Choroid plexus epithelial cell (primary cell): Measurements from ENCODE around the gene NOP9.

ENCODE experiments used
- DNase-seq: peaks from one replicate; pipeline ENCODE4 v3.0.0-alpha.2; 2010; ENCODE audit warnings: low read depth
- H3K4me3 ChIP-seq: 2 replicates; pipeline ENCODE4 v1.5.1; 2011; ENCODE audit warnings: low read depth, mild to moderate bottlenecking, control low read depth, low read length, moderate library complexity
- TF ChIP-seq, protein P1 (sequence below): conservative IDR thresholded peaks from 2 replicates; pipeline ENCODE4 v1.5.1; 2011; ENCODE audit warnings: low read depth, mild to moderate bottlenecking, control low read depth, inconsistent platforms, low read length, moderate library complexity

The NOP9 gene

DNA sequence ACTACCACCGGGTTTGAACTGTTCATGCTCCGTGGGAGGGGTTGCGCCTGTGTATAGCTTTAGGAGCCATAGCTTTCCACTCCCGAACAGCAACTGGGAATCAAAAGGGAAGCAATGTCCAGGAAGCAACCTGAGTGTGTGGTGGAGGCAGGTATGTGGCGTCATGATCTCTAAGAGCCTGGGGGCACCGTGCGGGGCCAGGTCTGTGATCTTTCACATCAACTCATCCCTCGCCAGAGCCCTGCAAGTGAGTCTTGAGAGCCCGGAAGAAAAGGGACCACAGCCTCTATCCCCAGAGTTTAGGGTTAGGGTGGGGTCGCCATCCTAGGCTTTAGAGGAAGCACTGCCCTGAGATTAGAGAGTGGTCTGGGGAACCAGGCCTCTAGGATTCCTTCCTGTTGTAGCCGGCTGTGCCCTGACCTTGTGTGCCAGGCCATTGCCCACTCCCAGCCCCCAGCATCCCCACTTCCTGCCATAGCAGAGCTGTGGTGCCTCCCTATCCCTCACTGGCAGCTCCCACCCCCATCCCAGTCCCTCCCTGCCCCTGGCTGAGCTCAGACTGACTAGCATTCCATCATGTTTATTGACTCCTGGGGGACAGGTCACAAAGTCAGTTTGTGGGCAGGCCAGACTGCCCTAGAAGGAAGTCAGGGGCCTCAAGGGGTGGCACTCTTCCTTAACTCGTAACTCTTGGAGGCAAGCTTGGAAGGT is 36.0 kb downstream of the NOP9 start:
- no peak for DNase-seq
- no peak overlapping the region for H3K4me3 ChIP-seq
- TF ChIP-seq, protein P1, sequence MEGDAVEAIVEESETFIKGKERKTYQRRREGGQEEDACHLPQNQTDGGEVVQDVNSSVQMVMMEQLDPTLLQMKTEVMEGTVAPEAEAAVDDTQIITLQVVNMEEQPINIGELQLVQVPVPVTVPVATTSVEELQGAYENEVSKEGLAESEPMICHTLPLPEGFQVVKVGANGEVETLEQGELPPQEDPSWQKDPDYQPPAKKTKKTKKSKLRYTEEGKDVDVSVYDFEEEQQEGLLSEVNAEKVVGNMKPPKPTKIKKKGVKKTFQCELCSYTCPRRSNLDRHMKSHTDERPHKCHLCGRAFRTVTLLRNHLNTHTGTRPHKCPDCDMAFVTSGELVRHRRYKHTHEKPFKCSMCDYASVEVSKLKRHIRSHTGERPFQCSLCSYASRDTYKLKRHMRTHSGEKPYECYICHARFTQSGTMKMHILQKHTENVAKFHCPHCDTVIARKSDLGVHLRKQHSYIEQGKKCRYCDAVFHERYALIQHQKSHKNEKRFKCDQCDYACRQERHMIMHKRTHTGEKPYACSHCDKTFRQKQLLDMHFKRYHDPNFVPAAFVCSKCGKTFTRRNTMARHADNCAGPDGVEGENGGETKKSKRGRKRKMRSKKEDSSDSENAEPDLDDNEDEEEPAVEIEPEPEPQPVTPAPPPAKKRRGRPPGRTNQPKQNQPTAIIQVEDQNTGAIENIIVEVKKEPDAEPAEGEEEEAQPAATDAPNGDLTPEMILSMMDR, result no peak

DNA sequence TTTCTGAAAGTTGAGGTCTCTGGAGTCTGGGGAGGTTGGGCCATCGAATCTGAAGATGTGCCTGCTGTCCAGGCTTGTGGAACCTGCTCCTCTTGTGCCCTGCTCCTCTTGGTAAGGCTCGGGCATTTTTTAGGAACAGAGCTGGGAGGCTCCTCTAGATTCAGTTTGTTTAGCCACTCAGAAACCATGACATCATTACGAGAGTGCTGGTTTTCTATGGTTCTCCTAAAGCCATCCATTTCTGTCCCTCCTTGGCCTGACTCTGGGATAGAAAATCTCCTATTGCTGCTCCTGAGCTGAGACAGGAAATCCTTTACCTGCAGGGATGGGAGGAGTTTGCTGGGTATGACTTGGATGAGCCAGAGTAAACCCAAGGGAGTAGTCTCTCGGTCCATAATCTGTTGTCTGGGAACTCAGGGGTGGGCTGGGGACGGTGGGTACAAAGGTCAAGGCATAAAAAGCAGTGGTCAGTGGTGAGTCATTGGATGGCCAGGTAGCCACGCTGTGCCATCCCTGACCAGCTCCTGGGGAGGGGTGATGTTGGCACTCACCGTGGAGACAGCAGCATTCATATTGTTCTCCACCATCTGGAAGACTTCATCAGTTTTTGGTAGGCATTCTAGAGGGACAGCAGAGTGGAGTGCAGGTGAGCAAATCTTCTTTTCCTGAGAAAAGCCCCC is 37.6 kb downstream of the NOP9 start:
- H3K4me3 ChIP-seq, result no peak overlapping the region
- TF ChIP-seq, protein P1, result no peak
- no peak for DNase-seq

DNA sequence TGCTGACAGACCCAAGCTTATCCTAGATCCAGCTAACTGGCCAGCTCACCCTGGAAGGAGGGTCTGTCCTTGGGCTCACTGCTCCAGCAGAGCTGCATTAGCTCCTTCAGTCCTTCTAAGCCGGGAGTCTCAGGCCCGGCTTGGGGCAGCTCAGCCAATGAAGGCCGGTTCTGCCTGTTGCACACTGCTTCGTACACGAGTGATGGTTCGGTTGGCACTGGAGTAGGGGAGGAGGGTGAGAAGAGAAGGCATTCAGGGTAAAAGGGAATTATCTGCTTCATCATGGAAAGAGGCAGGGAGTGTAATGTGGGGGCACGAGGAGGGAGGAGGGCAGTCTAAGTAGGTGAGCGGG is 38.1 kb downstream of the NOP9 start:
- no peak overlapping the region for H3K4me3 ChIP-seq
- no peak for DNase-seq
- TF ChIP-seq, protein P1, result no peak

DNA sequence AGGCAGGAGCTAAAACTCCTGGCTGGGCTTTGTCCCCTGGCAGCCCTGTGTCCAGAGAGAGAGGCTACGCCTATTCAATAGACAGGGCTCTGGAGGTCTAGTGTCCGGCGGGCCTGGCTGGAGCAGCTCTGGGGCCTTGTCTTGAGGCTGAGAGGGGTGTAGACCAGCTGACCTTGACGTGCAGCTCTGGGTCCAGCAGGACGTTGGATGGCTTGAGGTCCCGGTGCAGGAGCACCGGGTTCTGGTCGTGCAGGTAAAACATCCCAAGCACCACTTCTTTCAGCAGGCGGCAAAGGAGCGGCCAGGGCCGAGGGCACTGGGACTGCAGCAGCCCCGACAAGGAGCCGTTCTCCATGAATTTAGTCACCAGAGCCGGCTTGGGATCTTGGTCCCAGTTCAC is 39.2 kb downstream of the NOP9 start:
- H3K4me3 ChIP-seq, result no peak overlapping the region
- DNase-seq, result no peak
- TF ChIP-seq, protein P1, result no peak

DNA sequence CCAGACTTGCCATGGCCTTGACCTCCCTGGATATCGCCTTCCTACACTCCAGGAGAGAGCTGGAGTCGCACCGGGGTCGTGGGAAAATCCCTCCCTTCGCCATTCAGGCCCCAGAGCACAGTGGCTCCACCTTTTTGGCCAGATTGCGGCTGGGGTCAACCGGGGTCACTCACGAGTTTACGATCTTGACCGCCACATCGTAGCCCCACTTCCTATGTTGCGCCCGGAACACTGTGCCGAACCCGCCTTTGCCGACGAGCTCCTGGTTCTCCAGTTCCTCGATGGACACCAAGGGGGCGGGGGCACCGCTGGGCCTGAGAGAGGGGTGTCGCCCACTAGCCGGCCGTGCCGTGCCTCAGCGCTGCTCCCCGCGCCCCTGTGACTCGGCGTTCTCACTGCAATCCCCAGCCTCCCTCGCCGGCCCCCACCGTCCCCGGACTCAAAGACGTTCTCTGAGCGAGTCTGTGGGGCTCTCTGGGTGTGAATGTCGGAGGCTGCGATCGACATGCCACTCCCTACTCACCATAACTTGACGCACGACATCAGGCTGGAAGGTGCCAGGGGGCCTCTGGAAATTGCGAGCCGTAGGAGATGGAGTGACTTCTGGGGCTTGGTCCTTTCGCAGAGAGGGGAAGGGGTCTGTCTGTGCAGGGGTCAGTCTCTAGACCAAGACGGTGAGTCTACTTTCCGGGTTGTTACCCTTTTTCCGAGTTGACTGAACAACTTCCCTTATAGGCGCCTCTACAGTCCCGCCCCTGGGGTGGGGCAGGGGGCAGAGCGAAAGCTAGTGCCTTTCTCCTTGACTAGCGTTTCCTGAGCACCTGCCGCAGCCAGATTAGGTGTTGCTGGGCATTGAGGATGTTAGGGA is 39.9 kb downstream of the NOP9 start, which contains the start of gene RIPK3:
Gene RIPK3, minus strand, starts transcription at position 708 of the 868 bp plus-strand sequence. Its CDS starts 165 bp downstream, at position 543.
- no peak for DNase-seq
- TF ChIP-seq, protein P1, result no peak
- H3K4me3 ChIP-seq, result peak within 1 kb of the TSS; percentile 20

DNA sequence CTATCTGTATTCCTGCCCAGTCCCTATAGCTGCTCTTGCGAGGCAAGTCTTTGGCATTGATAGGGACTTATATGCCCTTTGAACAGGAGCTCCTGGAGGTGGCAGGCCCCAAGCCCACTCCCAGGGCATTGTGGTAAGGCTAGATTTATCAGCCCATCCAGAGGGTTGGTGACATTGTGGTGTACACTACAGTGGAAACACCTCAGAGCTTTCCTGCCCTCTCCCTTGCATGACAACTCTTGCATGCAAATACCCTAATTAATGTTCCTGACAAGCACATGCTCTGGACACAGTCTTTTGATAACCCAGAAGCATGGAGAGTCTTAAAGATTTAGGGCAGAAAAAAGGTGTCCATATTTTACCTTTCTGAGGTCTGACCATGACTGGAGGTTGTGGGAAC is 41.0 kb downstream of the NOP9 start:
- TF ChIP-seq, protein P1, result no peak
- DNase-seq, result no peak
- no peak overlapping the region for H3K4me3 ChIP-seq
